ENCODE measurements around the gene FAAP100. TPM values are rescaled to one million over a fixed set of nuclear protein-coding genes. Genes with fewer than 3 reads are reported as not detected.

FAAP100 gene
- total RNA-seq, 4 donors from 2014 or later, result 26.2 to 90.5 (median 37.4) TPM

DNA sequence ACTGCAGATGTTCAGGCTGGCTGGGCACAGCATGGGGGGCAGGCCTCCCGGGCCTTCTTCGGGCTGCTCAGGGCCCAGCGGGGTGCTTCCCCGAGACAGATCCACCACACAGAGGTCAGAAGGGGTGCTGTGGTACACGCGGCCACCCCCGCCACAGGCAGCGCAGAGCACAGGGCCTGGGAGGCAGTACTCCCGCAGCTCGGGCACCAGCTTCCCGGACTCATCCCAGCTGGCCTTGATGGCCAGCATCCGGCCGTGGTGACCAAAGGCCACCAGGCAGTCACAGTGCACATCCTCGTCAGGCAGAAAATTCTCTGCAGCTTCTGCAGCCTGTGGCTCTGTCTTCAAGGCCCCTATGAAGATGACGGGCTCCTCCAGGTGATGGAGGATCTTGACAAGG is 1.9 kb downstream of the FAAP100 start:
- no peak for DNase-seq
- in situ Hi-C loops (cut with MboI; ENCODE audit: low pct_ligation_motif_present in 1 of 4, low pct_unique_long_range_greater_than_20kb in 1 of 4, low sequenced_read_pairs in 3 of 4) (no loop called here), intact Hi-C loops (cut with DNase I; ENCODE audit: low total_unique reads) (no loop called here)
- Histone ChIP-seq H3K36me3 (peaks cover 0 to 7% (median 3%) of the 10 kb centered on the region in 4 donors), H3K27me3 (no peaks in the 10 kb centered on the region), H3K9me3 (no peaks in the 10 kb centered on the region), H3K4me1 (peaks cover 14 to 31% (median 20%) of the 10 kb centered on the region in 4 donors), H3K4me3 (no peak overlapping the region), H3K27ac (no peak overlapping the region)
- 95% methylated on average over 15 of the region's 15 CpGs; no CpG with 5 or more reads in 1 of the 2 donors for WGBS, 2 donors (ENCODE audit: low coverage in 1 of 2)
- TF ChIP-seq EP300 (IDR thresholded peaks at IDR 0.05; ENCODE audit: low read depth) (no peak), POLR2A (IDR thresholded peaks at IDR 0.05) (no peak), POLR2AphosphoS5 (IDR thresholded peaks at IDR 0.05) (no peak), CTCF (IDR thresholded peaks at IDR 0.05) (no peak)

DNA sequence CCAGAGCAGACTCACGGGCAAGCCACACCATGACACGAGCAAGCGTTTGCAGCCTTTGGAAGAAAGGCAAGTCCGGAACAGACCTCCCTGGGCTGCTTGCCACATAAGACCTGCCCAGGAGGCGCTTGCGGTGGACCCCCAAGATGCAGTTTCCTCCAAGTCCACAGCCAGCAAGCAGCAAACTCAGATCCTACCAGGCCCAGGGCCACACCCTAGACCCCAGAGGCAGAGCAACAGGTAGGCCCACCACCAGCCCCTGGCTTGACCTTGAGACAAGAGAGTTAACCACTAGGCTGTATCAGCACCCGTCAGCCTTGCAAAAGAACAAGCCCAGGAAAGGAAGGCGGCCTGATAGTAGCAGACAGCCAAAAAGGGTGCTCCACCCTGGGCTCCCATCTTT is 2.3 kb downstream of the FAAP100 start:
- Histone ChIP-seq H3K27me3 (no peaks in the 10 kb centered on the region), H3K9me3 (no peaks in the 10 kb centered on the region), H3K36me3 (peaks cover 0 to 11% (median 4%) of the 10 kb centered on the region in 4 donors), H3K4me3 (no peak overlapping the region), H3K4me1 (peaks cover 14 to 31% (median 20%) of the 10 kb centered on the region in 4 donors), H3K27ac (no peak overlapping the region)
- in situ Hi-C loops (cut with MboI; ENCODE audit: low pct_ligation_motif_present in 1 of 4, low pct_unique_long_range_greater_than_20kb in 1 of 4, low sequenced_read_pairs in 3 of 4) (no loop called here), intact Hi-C loops (cut with DNase I; ENCODE audit: low total_unique reads) (no loop called here)
- TF ChIP-seq EP300 (IDR thresholded peaks at IDR 0.05; ENCODE audit: low read depth) (no peak), CTCF (IDR thresholded peaks at IDR 0.05) (no peak), POLR2A (IDR thresholded peaks at IDR 0.05) (no peak), POLR2AphosphoS5 (IDR thresholded peaks at IDR 0.05) (no peak)
- DNase-seq, result no peak
- 86% methylated on average over 8 of the region's 8 CpGs; no CpG with 5 or more reads in 1 of the 2 donors for WGBS, 2 donors (ENCODE audit: low coverage in 1 of 2)

DNA sequence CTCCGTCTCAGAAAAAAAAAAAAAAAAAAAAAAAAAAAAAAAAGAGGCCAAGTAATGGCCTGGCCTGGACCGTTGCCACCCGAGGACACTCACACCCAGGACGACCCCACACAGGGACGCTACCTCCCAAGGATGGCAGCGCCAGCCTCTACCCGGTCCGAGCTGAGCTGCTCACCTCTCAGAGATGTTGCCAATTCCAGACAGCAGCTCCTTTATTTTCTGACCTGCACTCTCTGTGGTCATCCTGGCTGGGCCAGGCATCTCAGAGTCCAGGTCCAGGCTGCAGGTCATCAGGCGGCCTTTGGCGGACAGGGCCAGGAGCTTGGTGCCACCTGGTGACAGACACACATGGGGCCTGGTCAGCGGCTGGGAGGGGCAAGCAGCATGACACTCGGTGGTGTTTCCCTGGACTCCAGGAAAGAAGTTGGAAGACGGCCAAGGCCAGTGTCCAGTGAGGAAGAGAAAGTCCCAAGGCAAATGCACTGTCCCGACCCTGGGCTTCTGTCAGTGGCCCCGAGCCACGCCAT is 3.1 kb downstream of the FAAP100 start:
- WGBS, 2 donors (ENCODE audit: low coverage in 1 of 2), result 93 to 97% methylated on average over 10 to 16 of the region's 16 CpGs
- DNase-seq, result no peak
- intact Hi-C loops (cut with DNase I; ENCODE audit: low total_unique reads), result no loop called here

DNA sequence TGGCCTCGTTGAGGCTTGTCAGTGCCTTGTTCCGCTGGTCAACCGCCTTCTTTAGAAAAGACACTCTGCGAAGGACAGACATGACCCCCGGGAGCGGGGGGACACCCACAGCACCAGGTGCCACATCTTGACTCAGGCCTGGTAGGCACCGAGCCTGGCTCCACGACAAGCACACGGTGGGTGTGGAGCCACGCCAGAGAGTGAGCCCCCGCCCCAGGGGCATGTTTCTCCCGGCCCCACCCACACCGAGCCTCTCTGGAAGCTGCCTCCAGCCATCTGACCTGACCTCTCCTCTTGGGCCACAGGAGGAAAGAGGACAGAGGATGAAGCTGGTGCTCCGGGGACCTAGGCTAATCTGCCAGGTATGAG is 4.6 kb downstream of the FAAP100 start:
- H3K9me3 ChIP-seq, result no peaks in the 10 kb centered on the region
- no peak for DNase-seq
- peaks cover 5 to 14% (median 8%) of the 10 kb centered on the region in 4 donors for H3K4me1 ChIP-seq
- 100% methylated on average over 1 of the region's 14 CpGs; no CpG with 5 or more reads in 1 of the 2 donors for WGBS, 2 donors (ENCODE audit: low coverage in 1 of 2)
- TF ChIP-seq EP300 (IDR thresholded peaks at IDR 0.05; ENCODE audit: low read depth) (no peak), POLR2A (IDR thresholded peaks at IDR 0.05) (no peak), CTCF (IDR thresholded peaks at IDR 0.05) (no peak), POLR2AphosphoS5 (IDR thresholded peaks at IDR 0.05) (no peak)
- no peak overlapping the region for H3K27ac ChIP-seq
- intact Hi-C loops (cut with DNase I; ENCODE audit: low total_unique reads), result no loop called here
- no peaks in the 10 kb centered on the region for H3K27me3 ChIP-seq
- peaks cover 0 to 19% (median 4%) of the 10 kb centered on the region in 4 donors for H3K36me3 ChIP-seq
- no peak overlapping the region for H3K4me3 ChIP-seq
- in situ Hi-C loops (cut with MboI; ENCODE audit: low pct_ligation_motif_present in 1 of 4, low pct_unique_long_range_greater_than_20kb in 1 of 4, low sequenced_read_pairs in 3 of 4), result no loop called here

More for the DNA sequence above, 3.1 kb downstream of the FAAP100 start:
- no peak overlapping the region for H3K4me3 ChIP-seq
- no peaks in the 10 kb centered on the region for H3K9me3 ChIP-seq
- TF ChIP-seq POLR2A (IDR thresholded peaks at IDR 0.05), result no peak
- no peak for TF ChIP-seq EP300 (IDR thresholded peaks at IDR 0.05; ENCODE audit: low read depth)
- TF ChIP-seq POLR2AphosphoS5 (IDR thresholded peaks at IDR 0.05), result no peak
- TF ChIP-seq CTCF (IDR thresholded peaks at IDR 0.05), result no peak
- H3K27ac ChIP-seq, result no peak overlapping the region
- no peaks in the 10 kb centered on the region for H3K27me3 ChIP-seq
- in situ Hi-C loops (cut with MboI; ENCODE audit: low pct_ligation_motif_present in 1 of 4, low pct_unique_long_range_greater_than_20kb in 1 of 4, low sequenced_read_pairs in 3 of 4), result no loop called here
- H3K4me1 ChIP-seq, result peaks cover 14 to 29% (median 19%) of the 10 kb centered on the region in 4 donors
- peaks cover 0 to 16% (median 4%) of the 10 kb centered on the region in 4 donors for H3K36me3 ChIP-seq
